ENCODE results near the gene AUTS2. TPM values are rescaled to one million over a fixed set of nuclear protein-coding genes. Genes with fewer than 3 reads are reported as not detected.

AUTS2 gene
- total and polyA plus RNA-seq, 2 of the 8 experiments (the other 6 are each of a cell fraction or from before 2014, with no cell fraction given) = 25.9 to 101 TPM

DNA sequence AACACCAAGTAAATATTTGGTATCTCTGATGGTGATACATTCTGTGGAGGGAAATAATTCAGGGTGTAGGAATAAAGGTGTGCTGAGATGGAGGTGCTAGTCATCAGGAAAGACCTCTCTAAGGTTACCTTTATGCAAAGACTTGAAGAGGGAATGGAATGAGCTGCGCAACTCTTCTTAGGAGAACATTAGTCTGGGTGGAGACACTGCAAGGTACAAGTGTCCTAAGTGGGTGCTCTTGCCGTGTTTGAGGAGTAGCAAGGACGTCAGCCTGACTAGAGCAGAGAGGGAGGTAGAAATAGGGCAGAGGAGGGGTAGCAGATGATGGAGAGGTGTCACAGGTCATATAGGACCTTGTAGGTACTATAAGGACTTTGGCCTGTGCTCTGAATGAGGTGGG lies 148.1 kb downstream of the AUTS2 start:
- Histone ChIP-seq H2BK5ac (ENCODE audit: low read depth, low read length) (no peak overlapping the region), H4K20me1 (replicated peaks in 1 of 2; ENCODE audit: control insufficient read depth in 1 of 2, insufficient read depth in 2 of 2, low read length in 2 of 2) (no peaks in the 10 kb centered on the region), H3K4ac (replicated peaks; ENCODE audit: insufficient read length, low read depth, low read length) (no peak overlapping the region), H2BK120ac (replicated peaks; ENCODE audit: low read depth, low read length) (no peak overlapping the region), H3K79me2 (ENCODE audit: control insufficient read depth in 1 of 2, insufficient read depth in 2 of 2, low read length in 2 of 2) (no peaks in the 10 kb centered on the region), H4K8ac (ENCODE audit: extremely low read depth, insufficient read depth, low read length) (no peak overlapping the region), H3K9me3 (ENCODE audit: insufficient read depth in 2 of 2, low read depth in 1 of 2, low read length in 1 of 2) (no peaks in the 10 kb centered on the region), H2BK20ac (ENCODE audit: low read length) (no peak overlapping the region), H3K4me2 (ENCODE audit: insufficient read depth in 1 of 2, low read depth in 2 of 2, low read length in 2 of 2) (no peak overlapping the region), H3K23me2 (ENCODE audit: low read depth, low read length) (no peaks in the 10 kb centered on the region; the same call in 1 of the 2 replicates), H4K91ac (replicated peaks; ENCODE audit: insufficient read length, low read length) (no peak overlapping the region), H2BK15ac (ENCODE audit: low read length) (no peak overlapping the region), H3K36me3 (ENCODE audit: control insufficient read depth in 2 of 4, insufficient read depth in 4 of 4, low read length in 3 of 4) (no peaks in the 10 kb centered on the region), H4K5ac (ENCODE audit: insufficient read length, low read depth, low read length) (no peak overlapping the region), H3K27me3 (replicated peaks in 1 of 4; ENCODE audit: control insufficient read depth in 3 of 4, extremely low read depth in 1 of 4, insufficient read depth in 3 of 4, low read length in 3 of 4) (no peaks in the 10 kb centered on the region), H3K4me3 (ENCODE audit: extremely low read depth in 1 of 4, insufficient read depth in 2 of 4, low read depth in 3 of 4, low read length in 4 of 4) (no peak overlapping the region), H3K23ac (ENCODE audit: insufficient read length) (no peak overlapping the region), H3K56ac (replicated peaks; ENCODE audit: insufficient read length, low read depth, low read length) (no peak overlapping the region), H3K14ac (ENCODE audit: insufficient read length) (no peak overlapping the region), H2BK12ac (ENCODE audit: low read depth, low read length) (0 out of 2 replicates have a peak overlapping the region, but pooled peaks have one; percentile 42), H2AFZ (ENCODE audit: low read length) (no peak overlapping the region), H3K9ac (replicated peaks in 1 of 4; ENCODE audit: extremely low read depth in 1 of 4, low read depth in 3 of 4, low read length in 3 of 4) (no peak overlapping the region), H3K4me1 (replicated peaks in 1 of 4; ENCODE audit: control insufficient read depth in 3 of 4, insufficient read depth in 4 of 4, low read length in 3 of 4) (peaks cover 0 to 4% (median 0%) of the 10 kb centered on the region in 4 experiments; a peak in 2 of 7 replicates), H3K18ac (ENCODE audit: extremely low read depth, low read length) (no peak overlapping the region), H3K27ac (ENCODE audit: low read depth, low read length) (no peak overlapping the region), H3K79me1 (ENCODE audit: low read depth, low read length) (no peaks in the 10 kb centered on the region), H2AK5ac (ENCODE audit: low read depth, low read length) (peak overlapping the region; percentile 39; the same call in 1 of the 2 replicates)
- CTCF ChIA-PET (ENCODE audit: partially characterized antibody) = no interaction called here
- TF ChIP-seq TCF12 (IDR thresholded peaks at IDR 0.05; ENCODE audit: low read depth, low read length) (no peak), EP300 (IDR thresholded peaks at IDR 0.05; ENCODE audit: borderline replicate concordance in 1 of 2, low read depth in 2 of 2, low read length in 2 of 2) (no peak), RNF2 (IDR thresholded peaks at IDR 0.05; ENCODE audit: borderline replicate concordance, low read depth, low read length, missing control alignments, poor library complexity, severe bottlenecking) (no peak), SIRT6 (IDR thresholded peaks at IDR 0.05; ENCODE audit: low read length) (no peak), CTBP2 (IDR thresholded peaks at IDR 0.05; ENCODE audit: borderline replicate concordance, insufficient read depth, insufficient read length, low read length) (no peak), POLR2A (IDR thresholded peaks at IDR 0.05; ENCODE audit: control extremely low read depth in 1 of 2, low read depth in 2 of 2, low read length in 2 of 2) (no peak), ASH2L (IDR thresholded peaks at IDR 0.05; ENCODE audit: low read length) (no peak)
- POLR2A ChIA-PET (ENCODE audit: partially characterized antibody) = no interaction called here
- no peak for DNase-seq (ENCODE audit: low read depth in 1 of 2, low spot score in 2 of 2)
- FAIRE-seq = no peak
- 86% methylated on average over 3 of the region's 3 CpGs; no CpG with 5 or more reads in 1 of the 2 experiments for WGBS, 2 experiments (ENCODE audit: extremely low coverage in 1 of 2, insufficient coverage in 1 of 2, insufficient read length in 1 of 2, insufficient replicate concordance in 2 of 2, low coverage in 1 of 2, low lambda C conversion rate in 2 of 2, missing lambda C conversion rate in 1 of 2)
